CD4-positive, alpha-beta T cell treated with Interleukin-21 for 1 hour (primary cell): ENCODE measurements around the gene CELF1.
A peak's percentile ranks its signal among the peaks of the same experiment; 100 is the strongest.
"Not testable (repeated sequence)": the region's sequence is repeated elsewhere in the genome, so short reads cannot be mapped to it uniquely, and the experiment has no call there.

Experiments used
- DNase-seq: peaks from one replicate; pipeline ENCODE4 v3.0.0-alpha.2; 2020

The CELF1 gene

GRCh38 chr11:47572715-47573255 lies 19.9 kb upstream of the CELF1 start:
- no peak for DNase-seq

DNA sequence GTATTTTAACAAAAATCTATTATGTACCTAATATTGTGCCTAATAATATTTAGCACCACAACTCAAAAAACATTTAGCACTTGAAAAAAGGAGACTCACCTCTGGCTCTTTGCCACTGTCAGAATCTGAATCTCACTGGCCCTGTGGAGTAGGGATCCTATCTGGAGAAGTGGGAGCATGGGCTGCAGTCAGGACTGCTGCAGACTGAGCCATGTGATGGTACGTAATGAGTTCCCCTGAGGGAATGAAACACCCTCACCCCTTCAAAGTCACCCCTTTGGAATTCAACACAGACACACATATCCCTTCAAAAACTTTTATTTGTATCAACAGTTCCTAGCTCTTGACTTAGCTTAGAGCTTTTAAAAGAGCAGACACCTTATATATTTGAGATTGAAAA lies 19.0 kb upstream of the CELF1 start:
- DNase-seq: no peak

DNA sequence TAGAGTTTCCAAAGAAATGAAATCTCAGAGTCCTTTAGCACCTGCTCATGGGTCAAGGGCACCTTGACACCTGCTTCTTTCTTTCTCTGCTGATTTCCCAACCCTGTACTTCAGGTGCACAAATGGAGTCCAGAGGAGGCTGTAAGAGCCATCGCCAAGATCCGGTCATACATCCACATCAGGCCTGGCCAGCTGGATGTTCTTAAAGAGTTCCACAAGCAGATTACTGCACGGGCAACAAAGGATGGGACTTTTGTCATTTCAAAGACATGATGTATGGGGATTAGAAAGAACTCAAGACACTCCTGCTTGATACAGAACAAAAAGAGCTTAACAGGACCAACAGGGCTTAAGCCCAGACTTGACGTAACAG lies 18.4 kb upstream of the CELF1 start:
- no peak for DNase-seq

DNA sequence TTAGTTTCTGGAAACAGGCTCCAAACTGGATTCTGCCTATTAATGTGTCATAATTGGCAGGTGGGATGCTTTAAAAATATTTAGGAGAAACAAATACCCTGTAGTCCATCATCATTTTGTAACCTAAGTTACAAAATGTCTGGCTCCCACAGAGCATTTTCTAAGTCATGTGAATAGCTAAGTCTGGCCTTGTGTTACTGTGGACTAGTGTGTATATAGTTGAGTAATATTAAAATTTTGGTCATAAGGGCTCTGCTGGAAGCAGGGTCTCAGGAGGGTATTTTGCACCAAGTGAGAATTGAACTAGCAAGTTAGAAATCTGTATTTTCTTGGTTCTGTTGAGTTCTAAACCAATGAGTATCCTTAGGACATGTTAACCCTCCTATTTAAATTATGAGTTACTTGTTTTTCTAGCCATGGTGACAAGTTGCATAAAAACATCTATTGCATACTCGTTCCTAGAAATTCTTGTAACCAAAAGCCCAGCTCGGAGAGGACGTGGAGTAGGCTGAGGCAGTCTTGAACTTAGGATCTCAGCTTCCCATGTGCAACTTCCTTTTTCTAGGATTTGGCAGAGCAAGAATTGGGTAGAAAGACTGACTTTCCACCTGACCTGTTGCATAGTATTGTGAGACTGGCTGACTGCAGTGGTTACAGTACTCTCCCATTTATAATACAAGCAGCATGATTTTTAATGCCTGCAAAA lies 17.9 kb upstream of the CELF1 start:
- DNase-seq: no peak

DNA sequence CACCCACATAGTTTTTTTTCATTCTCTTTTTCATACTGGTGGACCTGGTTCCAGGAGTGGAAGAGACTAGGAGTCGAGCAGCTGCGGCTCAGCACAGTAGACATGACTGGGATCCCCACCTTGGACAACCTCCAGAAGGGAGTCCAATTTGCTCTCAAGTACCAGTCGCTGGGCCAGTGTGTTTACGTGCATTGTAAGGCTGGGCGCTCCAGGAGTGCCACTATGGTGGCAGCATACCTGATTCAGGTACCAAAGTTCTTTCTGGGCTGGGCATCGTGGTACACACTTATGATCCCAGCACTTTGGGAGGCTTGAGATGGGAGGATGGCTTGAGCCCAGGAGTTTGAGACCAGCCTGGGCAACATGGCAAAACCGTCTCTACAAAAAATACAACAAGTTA lies 16.7 kb upstream of the CELF1 start:
- no peak for DNase-seq

DNA sequence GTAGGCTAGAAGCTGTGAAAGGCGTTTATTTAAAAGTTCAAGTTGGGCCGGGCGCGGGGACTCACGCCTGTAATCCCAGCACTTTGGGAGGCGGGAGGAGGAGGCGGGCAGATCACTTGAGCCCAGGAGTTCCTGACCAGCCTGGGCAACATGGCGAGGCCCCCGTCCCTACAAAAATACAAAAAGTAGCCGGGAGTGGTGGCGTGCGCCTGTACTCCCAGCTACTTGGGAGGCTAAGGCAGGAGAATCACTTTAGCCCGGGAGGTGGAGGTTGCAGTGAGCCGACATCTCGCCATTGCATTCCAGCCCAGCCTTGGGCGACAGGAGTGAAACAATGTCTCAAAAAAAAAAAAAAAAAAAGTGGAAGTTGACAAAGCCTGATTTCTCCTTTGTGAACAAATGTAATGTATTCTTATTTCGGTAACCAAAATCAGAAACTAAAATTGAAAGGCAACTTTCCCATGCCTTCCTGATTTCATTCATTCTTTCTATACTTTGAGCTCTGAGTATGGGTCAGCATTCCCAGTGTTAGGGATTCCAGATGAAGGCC lies 13.3 kb upstream of the CELF1 start:
- DNase-seq: no peak

DNA sequence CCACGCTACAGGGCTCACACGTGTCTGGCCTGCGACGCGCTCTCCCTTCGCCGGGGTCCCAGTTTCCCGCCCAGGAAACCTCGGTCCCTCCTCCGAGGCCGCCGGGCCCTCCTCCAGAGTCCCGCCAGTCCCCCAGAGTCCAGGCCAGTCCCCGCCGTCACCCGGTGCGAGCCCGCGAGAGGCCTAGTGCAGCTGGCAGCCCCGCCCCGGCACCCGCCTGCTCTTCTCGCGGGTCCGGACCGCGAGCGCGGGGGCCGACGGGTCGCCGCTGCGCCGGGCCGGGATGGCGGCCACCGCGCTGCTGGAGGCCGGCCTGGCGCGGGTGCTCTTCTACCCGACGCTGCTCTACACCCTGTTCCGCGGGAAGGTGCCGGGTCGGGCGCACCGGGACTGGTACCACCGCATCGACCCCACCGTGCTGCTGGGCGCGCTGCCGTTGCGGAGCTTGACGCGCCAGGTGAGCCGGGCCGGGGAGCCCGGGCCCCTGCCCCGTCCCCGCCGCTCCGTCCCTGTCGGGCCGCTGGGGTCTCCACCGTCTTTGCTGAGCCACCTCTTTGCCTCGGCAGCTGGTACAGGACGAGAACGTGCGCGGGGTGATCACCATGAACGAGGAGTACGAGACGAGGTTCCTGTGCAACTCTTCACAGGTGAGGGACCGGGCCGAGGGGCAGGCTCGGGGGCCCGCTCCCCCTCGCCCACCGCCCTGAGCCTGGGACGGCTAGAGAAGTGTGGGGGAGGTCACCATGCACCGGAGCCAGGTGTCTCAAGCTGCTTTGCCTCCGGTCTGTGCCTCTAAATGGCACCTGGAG lies 12.6 kb upstream of the CELF1 start, which contains the start of gene PTPMT1:
Gene PTPMT1 (plus strand): TSS at position 260 of the 809 bp plus-strand sequence. CDS start 24 bp downstream, at position 284.
- DNase-seq: peak; percentile 71

DNA sequence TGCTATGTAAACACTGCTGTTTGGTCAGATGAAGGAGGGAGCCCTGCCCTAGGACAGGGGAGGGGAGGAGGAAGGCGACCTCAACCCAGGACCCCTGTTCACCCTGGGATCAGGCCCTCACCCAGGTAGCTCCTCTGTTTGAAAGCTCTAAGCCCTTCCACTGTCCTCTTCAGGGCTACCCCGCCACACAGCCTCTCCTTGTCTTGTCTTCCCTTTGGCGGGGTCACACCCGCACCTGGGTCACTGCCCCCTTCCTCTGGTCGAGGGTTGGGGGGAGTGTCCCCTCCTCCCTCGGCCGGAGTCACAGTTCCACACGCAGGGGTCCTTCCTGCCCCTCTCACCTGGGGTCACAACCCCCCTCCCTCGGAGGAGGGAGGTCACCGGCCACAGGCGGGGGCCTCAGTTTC lies 12.0 kb upstream of the CELF1 start:
- no peak for DNase-seq

- not testable (repeated sequence) for DNase-seq
Measured at GRCh38 chr11:47564366-47564765, 11.4 kb upstream of the CELF1 start.

DNA sequence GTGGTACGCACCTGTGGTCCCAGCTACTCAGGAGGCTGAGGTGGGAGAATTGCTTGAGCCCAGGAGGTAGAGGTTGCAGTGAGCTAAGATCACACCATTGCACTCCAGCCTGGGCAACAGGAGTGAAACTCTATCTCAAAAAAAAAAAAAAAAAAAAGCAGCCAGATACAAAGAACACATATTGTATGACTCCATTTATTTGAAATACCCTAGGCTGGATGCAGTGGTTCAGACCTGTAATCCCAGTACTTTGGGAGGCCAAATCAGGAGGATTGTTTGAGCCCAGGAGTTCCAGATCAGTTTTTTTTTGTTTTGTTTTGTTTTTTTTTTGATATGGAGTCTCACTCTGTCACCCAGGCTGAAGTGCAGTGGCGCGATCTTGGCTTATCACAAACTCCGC lies 9.5 kb upstream of the CELF1 start:
- DNase-seq: not testable (repeated sequence)

DNA sequence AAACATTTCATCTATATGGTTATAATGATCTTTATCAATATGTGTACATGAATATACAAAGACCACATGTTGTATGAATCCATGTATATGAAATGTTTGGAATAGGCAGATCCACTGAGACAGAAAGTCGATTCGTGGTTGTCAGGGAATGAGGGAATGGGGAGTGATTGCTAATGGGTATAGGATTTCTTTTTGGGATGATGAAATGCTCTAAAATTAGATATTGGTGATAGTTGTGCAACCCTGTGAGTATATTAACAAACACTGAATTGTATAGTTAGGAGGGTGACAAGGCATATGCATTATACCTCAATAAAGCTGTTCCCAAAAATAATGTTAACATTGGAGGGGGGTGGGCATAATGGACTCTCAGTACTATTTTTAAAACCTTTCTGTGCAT lies 7.5 kb upstream of the CELF1 start:
- DNase-seq: no peak

DNA sequence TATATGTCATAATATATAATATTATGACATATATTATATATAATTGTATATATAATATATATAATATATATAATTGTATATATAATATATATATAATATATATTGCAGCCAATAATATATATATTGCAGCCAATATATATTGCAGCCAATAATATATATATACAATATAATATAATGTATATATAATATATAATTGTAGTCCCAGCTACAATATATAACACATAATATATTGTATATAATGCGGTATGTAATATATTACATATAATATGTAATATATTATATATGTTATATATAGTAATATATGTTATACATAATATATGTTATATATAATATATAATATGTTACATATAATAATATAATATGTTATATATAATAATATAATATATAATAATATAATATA lies 5.8 kb upstream of the CELF1 start:
- no peak for DNase-seq

DNA sequence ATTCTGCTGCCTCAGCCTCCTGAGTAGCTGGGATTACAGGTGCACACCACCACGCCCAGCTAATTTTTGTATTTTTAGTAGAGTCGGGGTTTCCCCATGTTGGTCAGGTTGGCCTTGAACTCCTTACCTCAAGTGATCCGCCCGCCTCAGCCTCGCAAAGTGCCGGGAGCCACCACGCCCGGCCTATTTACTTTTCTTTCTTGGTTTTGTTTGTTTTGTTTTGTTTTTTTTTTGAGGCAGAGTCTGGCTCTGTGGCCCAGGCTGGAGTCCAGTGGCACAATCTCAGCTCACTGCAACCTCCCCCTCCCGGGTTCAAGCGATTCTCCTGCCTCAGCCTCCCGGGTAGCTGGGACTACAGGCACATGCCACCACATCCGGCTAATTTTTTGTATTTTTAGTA lies 4.1 kb upstream of the CELF1 start:
- not testable (repeated sequence) for DNase-seq

GRCh38 chr11:47553406-47553743 lies 443 bp upstream of the CELF1 start:
- no peak for DNase-seq

DNA sequence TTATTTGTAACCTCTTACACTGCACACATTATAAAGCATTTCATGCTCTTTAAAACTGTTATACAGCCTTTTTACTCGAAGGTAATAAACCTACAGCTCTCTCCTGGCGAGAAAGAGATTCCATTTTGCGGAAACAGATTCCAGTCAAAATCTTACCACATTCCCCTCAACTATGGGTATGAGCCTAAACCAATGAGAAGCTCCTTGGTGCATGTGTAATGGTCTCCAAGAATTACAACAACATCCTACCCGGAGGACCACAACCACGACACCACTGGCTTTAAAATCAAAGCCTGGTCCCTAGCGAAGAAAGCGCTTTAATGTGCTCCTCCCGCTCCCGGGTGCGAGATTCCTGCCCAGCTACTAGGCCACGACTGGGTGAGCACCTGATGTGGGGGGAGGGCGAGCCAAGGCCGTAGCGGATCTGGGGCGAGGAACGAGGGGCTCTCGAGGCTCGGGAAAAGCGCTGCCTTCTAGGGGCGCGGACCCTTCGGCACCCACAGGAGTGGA lies 821 bp downstream of the CELF1 start:
- peak; percentile 22 for DNase-seq

DNA sequence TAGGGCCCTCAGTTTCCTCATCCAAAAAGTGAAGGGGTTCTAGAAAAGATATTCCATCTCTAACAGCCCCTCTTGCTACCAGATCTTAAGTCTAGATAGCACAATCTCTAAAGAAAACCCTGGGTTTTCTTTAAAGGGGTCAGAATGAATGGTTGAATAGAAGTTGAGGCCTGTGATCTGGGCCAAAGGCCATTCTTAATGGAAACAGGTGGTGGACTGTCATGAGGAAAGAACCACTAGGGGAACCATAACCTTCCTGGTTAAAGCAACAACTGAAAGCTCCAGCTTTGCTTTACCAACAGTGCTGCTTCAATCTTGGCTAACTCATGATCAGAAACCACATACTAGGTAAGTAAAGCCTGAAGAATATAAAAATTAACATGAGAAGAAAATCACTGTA lies 1.8 kb downstream of the CELF1 start:
- DNase-seq: peak; percentile 22

GRCh38 chr11:47550288-47551047 lies 2.5 kb downstream of the CELF1 start:
- DNase-seq: peak; percentile 9

GRCh38 chr11:47546274-47546673 lies 6.7 kb downstream of the CELF1 start:
- DNase-seq: not testable (repeated sequence)

DNA sequence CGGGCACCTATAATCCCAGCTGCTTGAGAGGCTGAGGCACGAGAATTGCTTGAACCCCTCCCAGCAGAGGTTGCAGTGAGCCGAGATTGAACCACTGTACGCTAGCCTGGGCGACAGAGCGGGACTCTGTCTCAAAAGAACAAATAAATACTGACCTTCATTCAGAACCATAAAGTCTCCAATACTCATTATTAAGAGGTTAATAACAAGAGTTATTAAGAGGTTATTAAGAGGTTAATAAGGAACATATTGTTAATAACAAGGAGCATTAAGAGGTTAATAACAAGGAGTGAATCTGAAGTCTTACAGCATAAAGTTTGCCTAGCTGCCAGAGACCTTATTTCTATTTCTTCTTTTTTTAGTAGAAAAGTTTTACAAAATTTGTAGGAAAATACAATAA lies 7.6 kb downstream of the CELF1 start:
- DNase-seq: no peak

DNA sequence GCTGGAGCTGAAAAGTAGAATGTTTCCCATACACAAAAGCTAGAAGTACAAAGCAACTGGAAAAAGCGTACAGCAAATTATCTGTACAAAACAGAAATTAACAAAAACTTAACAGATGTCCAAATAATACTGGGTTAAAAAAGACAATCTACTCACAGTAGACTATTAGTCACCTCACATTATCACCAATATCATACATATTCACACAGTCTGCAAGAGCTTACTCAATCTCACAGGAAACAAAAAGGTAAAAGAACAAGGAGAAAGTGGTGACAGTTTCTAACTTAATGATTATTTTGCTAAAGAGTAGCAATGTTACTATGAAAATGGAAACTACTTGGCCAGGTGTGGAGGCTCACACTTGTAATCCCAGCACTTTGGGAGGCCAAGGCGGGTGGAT lies 11.9 kb downstream of the CELF1 start:
- DNase-seq: no peak

DNA sequence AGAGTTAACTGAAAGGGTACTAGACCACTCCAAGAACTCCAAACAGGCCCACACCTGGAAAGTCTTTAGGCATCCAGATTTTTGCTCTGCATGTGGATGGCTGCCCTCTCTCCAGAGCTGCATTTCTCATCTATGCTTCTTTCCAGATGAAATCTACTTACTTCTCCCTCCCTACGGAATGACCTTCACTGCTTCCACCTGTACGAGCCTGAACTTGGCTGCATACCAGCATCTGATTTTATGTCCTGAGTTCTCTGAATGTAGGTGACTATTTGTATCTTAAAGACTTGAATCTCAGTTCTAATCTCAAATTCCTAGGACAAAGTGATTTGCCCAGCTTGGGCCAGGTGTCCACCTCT lies 13.3 kb downstream of the CELF1 start:
- DNase-seq: no peak

- DNase-seq: no peak
Measured at GRCh38 chr11:47538741-47539565, 14.0 kb downstream of the CELF1 start.
